ENCODE measurements around the gene TEX35.

The TEX35 gene

DNA sequence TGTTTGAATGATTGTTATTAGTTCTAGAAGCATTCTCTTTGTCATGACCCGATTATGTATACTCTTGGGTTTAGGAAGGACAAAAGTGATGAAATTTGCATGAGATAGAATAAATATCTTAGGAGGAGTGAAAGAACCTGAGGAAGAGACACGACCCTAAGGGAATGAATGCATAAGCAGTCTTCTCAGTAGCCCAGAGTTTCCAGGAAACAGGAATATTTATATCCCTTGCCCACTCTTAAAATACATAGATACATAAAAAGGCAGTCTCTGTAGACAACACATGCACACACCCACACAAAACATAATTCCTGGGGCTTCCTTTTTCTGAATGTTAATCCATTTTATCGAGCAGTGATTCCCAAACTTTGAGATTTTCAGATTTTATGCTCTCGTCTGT, 35.5 kb upstream of the TEX35 start:
- TF ChIP-seq, protein P1, sequence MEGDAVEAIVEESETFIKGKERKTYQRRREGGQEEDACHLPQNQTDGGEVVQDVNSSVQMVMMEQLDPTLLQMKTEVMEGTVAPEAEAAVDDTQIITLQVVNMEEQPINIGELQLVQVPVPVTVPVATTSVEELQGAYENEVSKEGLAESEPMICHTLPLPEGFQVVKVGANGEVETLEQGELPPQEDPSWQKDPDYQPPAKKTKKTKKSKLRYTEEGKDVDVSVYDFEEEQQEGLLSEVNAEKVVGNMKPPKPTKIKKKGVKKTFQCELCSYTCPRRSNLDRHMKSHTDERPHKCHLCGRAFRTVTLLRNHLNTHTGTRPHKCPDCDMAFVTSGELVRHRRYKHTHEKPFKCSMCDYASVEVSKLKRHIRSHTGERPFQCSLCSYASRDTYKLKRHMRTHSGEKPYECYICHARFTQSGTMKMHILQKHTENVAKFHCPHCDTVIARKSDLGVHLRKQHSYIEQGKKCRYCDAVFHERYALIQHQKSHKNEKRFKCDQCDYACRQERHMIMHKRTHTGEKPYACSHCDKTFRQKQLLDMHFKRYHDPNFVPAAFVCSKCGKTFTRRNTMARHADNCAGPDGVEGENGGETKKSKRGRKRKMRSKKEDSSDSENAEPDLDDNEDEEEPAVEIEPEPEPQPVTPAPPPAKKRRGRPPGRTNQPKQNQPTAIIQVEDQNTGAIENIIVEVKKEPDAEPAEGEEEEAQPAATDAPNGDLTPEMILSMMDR (IDR thresholded peaks at IDR 0.05; ENCODE audit: low read depth, low read length), result no peak
- DNase-seq (ENCODE audit: extremely low read depth, low read depth), result no peak

DNA sequence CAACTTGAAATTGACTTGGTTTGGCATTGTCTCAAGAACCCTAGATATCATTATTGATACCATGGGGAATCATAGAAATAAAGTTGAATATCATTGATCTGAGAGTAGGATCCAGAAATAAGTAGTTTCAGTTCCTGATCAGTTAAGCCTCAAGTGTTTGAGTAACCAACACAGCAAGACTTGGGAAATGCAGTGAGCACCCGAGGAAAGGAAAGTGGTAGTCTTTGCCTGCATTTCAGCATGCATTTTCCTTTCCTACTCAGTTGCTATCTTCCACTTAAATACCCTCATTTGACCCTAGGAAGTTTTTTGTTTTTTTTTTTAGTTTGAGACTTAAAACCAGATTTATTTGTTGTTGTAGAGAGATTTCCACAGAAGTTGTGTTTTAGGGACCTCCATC, 35.1 kb upstream of the TEX35 start:
- no peak for DNase-seq (ENCODE audit: extremely low read depth, low read depth)
- TF ChIP-seq, protein P1 (IDR thresholded peaks at IDR 0.05; ENCODE audit: low read depth, low read length), result no peak

DNA sequence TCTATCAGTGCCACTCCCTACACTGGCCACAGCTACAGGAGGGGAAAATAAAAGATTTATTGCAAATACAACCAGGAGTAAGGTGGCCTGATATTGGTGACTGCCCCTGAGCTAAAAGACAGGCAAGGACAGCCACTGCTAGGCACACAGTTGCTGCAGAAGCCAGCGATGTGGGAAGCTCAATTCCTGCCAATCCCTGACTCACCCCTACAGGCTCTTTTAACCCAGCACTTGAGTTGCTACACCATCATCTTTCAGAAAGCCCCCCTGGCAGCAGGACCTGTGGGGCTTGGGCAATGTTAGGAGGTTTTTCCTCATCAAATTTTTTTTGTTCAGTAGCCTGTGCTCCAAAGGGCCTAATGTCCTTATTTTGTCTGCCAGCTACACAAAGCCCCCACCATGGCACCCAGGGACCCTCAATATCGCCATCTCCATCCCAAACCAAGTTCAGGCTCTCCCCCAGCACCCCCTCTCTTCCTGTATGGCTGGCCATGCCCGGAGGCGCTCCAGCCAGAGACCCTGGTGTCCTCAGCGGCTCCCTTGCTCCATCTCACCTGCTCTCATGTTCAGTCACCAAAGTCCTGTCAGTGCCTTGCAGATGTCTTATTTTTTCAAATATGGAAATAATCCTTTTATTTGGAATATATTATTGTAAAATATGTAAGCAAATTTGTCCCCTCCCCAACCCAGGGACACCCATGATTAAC, 29.5 kb upstream of the TEX35 start:
- TF ChIP-seq, protein P1 (IDR thresholded peaks at IDR 0.05; ENCODE audit: low read depth, low read length), result no peak
- no peak for DNase-seq (ENCODE audit: extremely low read depth, low read depth)

DNA sequence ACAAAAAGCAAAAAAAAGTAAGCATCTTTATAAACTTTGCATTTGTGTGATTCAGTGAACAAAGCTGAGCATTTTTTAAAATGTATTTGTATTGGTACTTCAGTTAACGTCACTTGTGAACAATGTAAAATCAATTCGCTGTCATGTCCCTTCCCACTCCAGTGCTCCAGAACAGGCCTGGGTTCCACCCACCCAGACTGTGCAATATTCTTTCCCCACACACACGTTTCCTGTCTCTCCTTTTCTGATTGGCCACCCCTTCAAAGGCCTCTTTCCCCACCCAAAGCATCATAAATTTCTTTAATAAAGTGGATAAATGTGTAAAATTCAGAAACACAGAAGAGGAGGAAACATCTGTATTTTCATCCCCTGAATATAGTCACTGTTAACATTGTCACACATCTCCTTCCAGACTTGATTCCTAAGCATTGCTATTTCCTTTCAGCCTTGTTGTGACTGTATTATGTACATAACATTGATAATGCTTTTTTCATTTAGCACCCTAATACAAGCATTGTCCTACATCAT, 28.1 kb upstream of the TEX35 start:
- TF ChIP-seq, protein P1 (IDR thresholded peaks at IDR 0.05; ENCODE audit: low read depth, low read length), result no peak
- no peak for DNase-seq (ENCODE audit: extremely low read depth, low read depth)

DNA sequence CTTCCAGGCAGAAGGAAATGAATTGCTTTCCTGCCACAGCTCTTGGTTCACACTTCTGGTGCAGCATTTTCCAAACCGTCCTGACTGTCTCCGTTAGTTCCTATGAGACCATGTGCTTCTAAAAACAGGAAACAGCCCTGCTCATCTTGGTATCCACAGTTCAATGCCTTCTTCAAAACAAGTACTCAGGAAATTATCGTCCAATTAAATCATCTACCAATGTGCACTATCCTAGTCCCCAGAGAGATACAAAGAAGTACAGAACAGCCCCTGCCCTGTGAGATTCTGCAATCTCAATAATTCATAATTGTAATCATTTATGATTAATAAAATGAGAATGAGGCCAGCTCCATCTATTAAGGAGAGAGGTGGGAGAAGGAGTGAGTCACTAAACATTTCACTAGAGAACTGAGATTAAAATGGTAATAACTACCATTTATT, 27.3 kb upstream of the TEX35 start:
- TF ChIP-seq, protein P1 (IDR thresholded peaks at IDR 0.05; ENCODE audit: low read depth, low read length), result no peak
- DNase-seq (ENCODE audit: extremely low read depth, low read depth), result no peak

DNA sequence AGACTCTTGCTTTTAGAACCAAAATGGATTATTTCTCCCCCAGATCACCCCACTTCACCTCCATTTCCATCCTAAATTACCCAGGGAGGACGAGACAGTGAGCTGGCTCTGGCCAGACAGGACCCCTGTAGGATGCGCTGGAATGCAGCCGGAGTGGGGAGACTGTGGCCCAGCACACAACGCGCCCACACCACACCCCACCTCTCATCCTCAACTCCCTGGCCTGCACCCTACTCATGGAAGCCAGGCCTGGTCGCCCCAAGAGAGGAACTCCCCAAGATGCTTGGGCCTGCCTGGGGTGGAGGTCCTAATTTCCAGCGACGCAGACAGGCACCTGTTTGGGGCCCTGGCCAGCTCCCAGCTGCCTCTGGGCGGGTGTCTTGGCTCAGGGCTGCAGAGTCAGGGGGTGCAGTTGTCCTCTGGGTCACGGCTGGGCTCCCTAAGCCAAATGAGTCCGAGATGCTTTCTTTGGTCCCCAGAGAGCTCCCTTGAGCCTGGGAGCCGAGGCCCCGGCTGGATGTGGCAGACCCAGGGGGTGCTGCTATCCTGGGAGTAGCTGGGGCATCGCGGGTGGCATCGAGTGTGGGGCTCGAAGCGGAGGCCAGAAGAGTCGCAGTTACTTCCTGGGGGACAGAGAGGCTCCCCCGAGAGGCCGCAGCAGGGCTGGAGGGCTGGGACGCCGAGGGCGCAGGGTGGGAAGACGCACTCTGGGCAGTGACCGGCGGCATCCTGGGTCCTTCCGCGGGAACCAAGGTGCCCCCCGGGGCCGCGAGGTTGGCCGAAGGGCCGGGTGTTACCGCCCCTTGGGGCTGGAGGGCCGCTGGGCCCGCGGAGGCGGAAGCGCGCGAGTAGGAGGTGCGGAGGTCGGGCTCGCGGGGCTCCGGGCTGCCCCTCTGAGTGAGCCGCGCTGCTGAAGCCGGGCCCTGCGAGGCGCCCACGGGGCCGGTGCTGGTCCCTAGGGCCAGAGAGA, 26.5 kb upstream of the TEX35 start:
- no peak for DNase-seq (ENCODE audit: extremely low read depth, low read depth)
- TF ChIP-seq, protein P1 (IDR thresholded peaks at IDR 0.05; ENCODE audit: low read depth, low read length), result no peak

Measured in AG09319 (cell line).